ENCODE results near the gene ZNF688.

DNA sequence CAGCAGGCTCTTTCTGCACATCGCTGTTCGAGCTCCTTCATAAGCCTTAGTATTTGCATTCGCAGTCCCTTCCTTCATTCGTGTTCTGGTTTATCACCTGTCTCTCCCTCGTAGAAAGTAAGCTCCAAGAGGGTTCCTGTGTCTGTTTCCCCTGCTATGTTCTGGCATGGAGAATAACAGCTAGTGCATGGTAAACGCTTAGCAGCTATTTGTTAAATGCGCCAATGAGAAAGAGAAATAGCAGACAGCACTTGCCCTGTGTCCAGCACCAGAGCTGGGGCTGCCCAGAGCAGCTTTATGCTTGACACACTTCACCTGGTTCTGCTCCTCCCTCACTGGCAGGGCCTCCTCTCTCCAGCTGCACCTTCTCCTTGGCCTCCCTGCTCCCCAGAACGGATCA, 5.5 kb downstream of the ZNF688 start:
- no peak for TF ChIP-seq POLR2A (IDR thresholded peaks at IDR 0.05)
- TF ChIP-seq, protein P1, sequence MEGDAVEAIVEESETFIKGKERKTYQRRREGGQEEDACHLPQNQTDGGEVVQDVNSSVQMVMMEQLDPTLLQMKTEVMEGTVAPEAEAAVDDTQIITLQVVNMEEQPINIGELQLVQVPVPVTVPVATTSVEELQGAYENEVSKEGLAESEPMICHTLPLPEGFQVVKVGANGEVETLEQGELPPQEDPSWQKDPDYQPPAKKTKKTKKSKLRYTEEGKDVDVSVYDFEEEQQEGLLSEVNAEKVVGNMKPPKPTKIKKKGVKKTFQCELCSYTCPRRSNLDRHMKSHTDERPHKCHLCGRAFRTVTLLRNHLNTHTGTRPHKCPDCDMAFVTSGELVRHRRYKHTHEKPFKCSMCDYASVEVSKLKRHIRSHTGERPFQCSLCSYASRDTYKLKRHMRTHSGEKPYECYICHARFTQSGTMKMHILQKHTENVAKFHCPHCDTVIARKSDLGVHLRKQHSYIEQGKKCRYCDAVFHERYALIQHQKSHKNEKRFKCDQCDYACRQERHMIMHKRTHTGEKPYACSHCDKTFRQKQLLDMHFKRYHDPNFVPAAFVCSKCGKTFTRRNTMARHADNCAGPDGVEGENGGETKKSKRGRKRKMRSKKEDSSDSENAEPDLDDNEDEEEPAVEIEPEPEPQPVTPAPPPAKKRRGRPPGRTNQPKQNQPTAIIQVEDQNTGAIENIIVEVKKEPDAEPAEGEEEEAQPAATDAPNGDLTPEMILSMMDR (IDR thresholded peaks at IDR 0.05) = no peak
